Chondrocyte (in vitro differentiated cells): Measurements from ENCODE around the gene ITK. TPM values are rescaled to one million over a fixed set of nuclear protein-coding genes. Genes with fewer than 3 reads are reported as not detected.

Experiments
- DNase-seq: peaks from one replicate; pipeline ENCODE4 v3.0.0; 2021; ENCODE audit warnings: mixed read lengths, low spot score
- H3K27ac Mint-ChIP-seq: one replicate; pipeline ENCODE4 v1.8.0; 2021; ENCODE audit warnings: mild to moderate bottlenecking, moderate library complexity, mixed read lengths; ENCODE audit not compliant: unreplicated experiment
- H3K27me3 Mint-ChIP-seq: 2 replicates; pipeline ENCODE4 v1.8.0; 2021; ENCODE audit warnings: low read depth, mixed read lengths
- H3K36me3 Mint-ChIP-seq: 2 replicates; pipeline ENCODE4 v1.8.0; 2021; ENCODE audit warnings: low read depth, mixed read lengths
- H3K4me1 Mint-ChIP-seq: 2 replicates; pipeline ENCODE4 v1.8.0; 2021; ENCODE audit warnings: low read depth, mild to moderate bottlenecking, mixed read lengths
- H3K4me3 Mint-ChIP-seq: one replicate; pipeline ENCODE4 v1.8.0; 2021; ENCODE audit warnings: mild to moderate bottlenecking, moderate library complexity, mixed read lengths; ENCODE audit not compliant: unreplicated experiment
- H3K9me3 Mint-ChIP-seq: 2 replicates; pipeline ENCODE4 v1.8.0; 2021; ENCODE audit warnings: low read depth, mixed read lengths
- CTCF ChIP-seq: fragments of 200-600 bp; sonication (generic); IDR thresholded peaks from 2 replicates; pipeline ENCODE4 v1.5.0; 2021; ENCODE audit warnings: antibody characterized with exemption, mild to moderate bottlenecking, moderate library complexity
- long read RNA-seq: library from polyadenylated mRNA; stranded (forward); transcript quantifications from one replicate; pipeline ENCODE4 v2.0.0, GENCODE V29; 2021
- total RNA-seq: library from RNA; stranded (reverse); gene quantifications from 3 replicates; pipeline ENCODE4 v1.2.1, GENCODE V29; 2021

ITK gene
- not detected in 3 replicates for total RNA-seq
- long read RNA-seq = 0 reads

GRCh38 chr5:157180374-157181264, at the start of gene ITK:
Gene ITK (plus strand): TSS chr5:157180840. CDS start chr5:157180978, 138 bp downstream.
- Mint-ChIP-seq H3K4me3 (no peak within 1 kb of the TSS), H3K27me3 (peaks cover 52% of the 10 kb centered on the region)
- TF ChIP-seq CTCF = no peak

GRCh38 chr5:157130925-157131324, 49.7 kb upstream of the ITK start:
- Mint-ChIP-seq H3K4me1 (no peaks in the 10 kb centered on the region), H3K27ac (no peak overlapping the region), H3K36me3 (no peaks in the 10 kb centered on the region), H3K9me3 (peaks cover 3% of the 10 kb centered on the region), H3K27me3 (no peaks in the 10 kb centered on the region), H3K4me3 (no peak overlapping the region)
- DNase-seq = no peak
- TF ChIP-seq CTCF = no peak

More at GRCh38 chr5:157180374-157181264, at the start of gene ITK:
- no peaks in the 10 kb centered on the region for H3K4me1 Mint-ChIP-seq
- H3K9me3 Mint-ChIP-seq = peaks cover 4% of the 10 kb centered on the region
- no peak for DNase-seq
- H3K36me3 Mint-ChIP-seq = peaks cover 3% of the 10 kb centered on the region
- H3K27ac Mint-ChIP-seq = no peak within 1 kb of the TSS

GRCh38 chr5:157132281-157132612, 48.4 kb upstream of the ITK start:
- no peak for TF ChIP-seq CTCF
- peaks cover 3% of the 10 kb centered on the region for H3K9me3 Mint-ChIP-seq
- H3K36me3 Mint-ChIP-seq = no peaks in the 10 kb centered on the region
- H3K4me3 Mint-ChIP-seq = no peak overlapping the region
- no peak for DNase-seq
- no peaks in the 10 kb centered on the region for H3K4me1 Mint-ChIP-seq
- no peaks in the 10 kb centered on the region for H3K27me3 Mint-ChIP-seq
- no peak overlapping the region for H3K27ac Mint-ChIP-seq

- Mint-ChIP-seq H3K27me3 (no peaks in the 10 kb centered on the region), H3K9me3 (no peaks in the 10 kb centered on the region), H3K36me3 (peaks cover 11% of the 10 kb centered on the region), H3K4me1 (peaks cover 14% of the 10 kb centered on the region), H3K4me3 (no peak overlapping the region), H3K27ac (no peak overlapping the region)
- no peak for TF ChIP-seq CTCF
- DNase-seq = no peak
Observed at GRCh38 chr5:157137691-157138090, 42.9 kb upstream of the ITK start.

GRCh38 chr5:157142317-157143126, 38.1 kb upstream of the ITK start, which contains the start of gene MED7:
Gene MED7 (minus strand): TSS chr5:157142865. CDS start chr5:157139431, 3,434 bp downstream.
- Mint-ChIP-seq H3K4me3 (peak within 1 kb of the TSS; percentile 94), H3K4me1 (peaks cover 23% of the 10 kb centered on the region), H3K36me3 (peaks cover 10% of the 10 kb centered on the region), H3K27ac (peak within 1 kb of the TSS; percentile 99), H3K27me3 (peaks cover 1% of the 10 kb centered on the region), H3K9me3 (no peaks in the 10 kb centered on the region)
- peak; percentile 94 for DNase-seq
- TF ChIP-seq CTCF = no peak
